HEK293 (cell line): ENCODE data around the gene UGT1A1.

ENCODE experiments used
- CTCF ChIA-PET: fragments of 350-600 bp; formaldehyde crosslinking; extraction: SDS; loops from one replicate; lab custom pipeline; 2021; ENCODE audit warnings: antibody characterized with exemption; lab: Yijun Ruan, JAX
- POLR2A ChIA-PET: fragments of 300-600 bp; formaldehyde crosslinking; extraction: SDS; loops from one replicate; lab custom pipeline; 2020; ENCODE audit warnings: antibody characterized with exemption, inconsistent platforms; lab: Yijun Ruan, JAX
- H3K27ac ChIP-seq: fragments of 200-500 bp; sonication (Bioruptor generic); 2 replicates; pipeline ENCODE4 v1.5.1; 2014; ENCODE audit warnings: low read depth, low read length, control low read depth, inconsistent platforms; ENCODE audit errors: extremely low read depth
- H3K36me3 ChIP-seq, 2 experiments: fragments of 200-500 bp in 1 of 2; sonication (Bioruptor generic) in 1 of 2; 1 replicate in 1 of 2; 2 replicates in 1 of 2; pipeline ENCODE4 v1.5.1; 2014 to 2017; ENCODE audit warnings: inconsistent platforms in 2 of 2, low read length in 2 of 2; ENCODE audit not compliant: control insufficient read depth in 2 of 2, insufficient read depth in 1 of 2
- H3K4me1 ChIP-seq: fragments of 200-500 bp; sonication (Bioruptor generic); 2 replicates; pipeline ENCODE4 v1.5.1; 2014; ENCODE audit warnings: mild to moderate bottlenecking, low read length, inconsistent platforms; ENCODE audit not compliant: control insufficient read depth, insufficient read depth
- H3K4me3 ChIP-seq: 2 replicates; pipeline ENCODE4 v1.5.1; 2011; ENCODE audit warnings: low read depth, mild to moderate bottlenecking, control low read depth, low read length, moderate library complexity
- H3K9me3 ChIP-seq: fragments of 200-500 bp; sonication (Bioruptor generic); 2 replicates; pipeline ENCODE4 v1.5.1; 2014; ENCODE audit warnings: low read depth, low read length, inconsistent platforms; ENCODE audit not compliant: control insufficient read depth, insufficient read depth
- CTCF ChIP-seq: fragments of 450-650 bp; formaldehyde crosslinking; IDR thresholded peaks from 2 replicates; pipeline ENCODE4 v1.5.1; 2016; ENCODE audit warnings: missing biosample characterization, missing genetic modification characterization
- EGR2 ChIP-seq: fragments of 450-650 bp; formaldehyde crosslinking; IDR thresholded peaks from 2 replicates; pipeline ENCODE4 v1.5.1; 2016; ENCODE audit warnings: low read depth, missing biosample characterization, missing genetic modification characterization
- GLIS1 ChIP-seq: fragments of 450-650 bp; formaldehyde crosslinking; IDR thresholded peaks from 2 replicates; pipeline ENCODE4 v1.5.1; 2016; ENCODE audit warnings: missing biosample characterization, missing genetic modification characterization
- PRDM2 ChIP-seq: fragments of 450-650 bp; formaldehyde crosslinking; IDR thresholded peaks from 2 replicates; pipeline ENCODE4 v1.5.1; 2016; ENCODE audit warnings: missing biosample characterization, missing genetic modification characterization, borderline replicate concordance
- SP7 ChIP-seq: fragments of 450-650 bp; formaldehyde crosslinking; IDR thresholded peaks from 2 replicates; pipeline ENCODE4 v1.5.1; 2016; ENCODE audit warnings: missing biosample characterization, missing genetic modification characterization
- ZBTB8A ChIP-seq: fragments of 450-650 bp; formaldehyde crosslinking; IDR thresholded peaks from 2 replicates; pipeline ENCODE4 v1.5.1; 2016; ENCODE audit warnings: missing biosample characterization, missing genetic modification characterization
- ZIC2 ChIP-seq: fragments of 450-650 bp; formaldehyde crosslinking; IDR thresholded peaks from 2 replicates; pipeline ENCODE4 v1.5.1; 2016; ENCODE audit warnings: missing biosample characterization, missing genetic modification characterization
- ZNF16 ChIP-seq: fragments of 450-650 bp; formaldehyde crosslinking; IDR thresholded peaks from 2 replicates; pipeline ENCODE4 v1.5.1; 2016; ENCODE audit warnings: low read depth, missing biosample characterization, missing genetic modification characterization
- ZNF292 ChIP-seq: fragments of 450-650 bp; formaldehyde crosslinking; IDR thresholded peaks from 2 replicates; pipeline ENCODE4 v1.5.1; 2016; ENCODE audit warnings: low read depth, missing biosample characterization, missing genetic modification characterization, borderline replicate concordance
- ZNF311 ChIP-seq: fragments of 450-650 bp; formaldehyde crosslinking; IDR thresholded peaks from 2 replicates; pipeline ENCODE4 v1.5.1; 2017; ENCODE audit warnings: missing biosample characterization, missing genetic modification characterization, borderline replicate concordance
- ZNF37A ChIP-seq: fragments of 450-650 bp; IDR thresholded peaks from 2 replicates; pipeline ENCODE4 v1.5.1; 2018; ENCODE audit warnings: missing biosample characterization, missing genetic modification characterization
- ZNF416 ChIP-seq: fragments of 450-650 bp; formaldehyde crosslinking; IDR thresholded peaks from 2 replicates; pipeline ENCODE4 v1.5.1; 2016; ENCODE audit warnings: missing biosample characterization, missing genetic modification characterization
- ZNF426 ChIP-seq: fragments of 450-650 bp; formaldehyde crosslinking; IDR thresholded peaks from 2 replicates; pipeline ENCODE4 v1.5.1; 2017; ENCODE audit warnings: missing biosample characterization, missing genetic modification characterization, mild to moderate bottlenecking, inconsistent platforms, moderate library complexity
- ZNF501 ChIP-seq: fragments of 450-650 bp; formaldehyde crosslinking; IDR thresholded peaks from 2 replicates; pipeline ENCODE4 v1.5.1; 2016; ENCODE audit warnings: missing biosample characterization, missing genetic modification characterization
- ZNF560 ChIP-seq: fragments of 450-650 bp; formaldehyde crosslinking; IDR thresholded peaks from 2 replicates; pipeline ENCODE4 v1.5.1; 2017; ENCODE audit warnings: missing biosample characterization, missing genetic modification characterization, borderline replicate concordance
- ZNF654 ChIP-seq: fragments of 450-650 bp; formaldehyde crosslinking; IDR thresholded peaks from 2 replicates; pipeline ENCODE4 v1.5.1; 2016; ENCODE audit warnings: low read depth, missing biosample characterization, missing genetic modification characterization
- ZNF658 ChIP-seq: fragments of 450-650 bp; formaldehyde crosslinking; IDR thresholded peaks from 2 replicates; pipeline ENCODE4; 2016; ENCODE audit warnings: missing biosample characterization, missing genetic modification characterization
- ZNF776 ChIP-seq: fragments of 450-650 bp; formaldehyde crosslinking; IDR thresholded peaks from 2 replicates; pipeline ENCODE4 v1.5.0; 2017; ENCODE audit warnings: missing biosample characterization, missing genetic modification characterization, borderline replicate concordance
- ZNF791 ChIP-seq: fragments of 450-650 bp; formaldehyde crosslinking; IDR thresholded peaks from 2 replicates; pipeline ENCODE4 v1.5.1; 2016; ENCODE audit warnings: missing biosample characterization, missing genetic modification characterization

UGT1A1 gene

DNA sequence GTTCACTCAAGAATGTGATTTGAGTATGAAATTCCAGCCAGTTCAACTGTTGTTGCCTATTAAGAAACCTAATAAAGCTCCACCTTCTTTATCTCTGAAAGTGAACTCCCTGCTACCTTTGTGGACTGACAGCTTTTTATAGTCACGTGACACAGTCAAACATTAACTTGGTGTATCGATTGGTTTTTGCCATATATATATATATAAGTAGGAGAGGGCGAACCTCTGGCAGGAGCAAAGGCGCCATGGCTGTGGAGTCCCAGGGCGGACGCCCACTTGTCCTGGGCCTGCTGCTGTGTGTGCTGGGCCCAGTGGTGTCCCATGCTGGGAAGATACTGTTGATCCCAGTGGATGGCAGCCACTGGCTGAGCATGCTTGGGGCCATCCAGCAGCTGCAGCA, at the start of gene UGT1A1:
Gene UGT1A1, plus strand, starts transcription at position 228 of the 400 bp plus-strand sequence. Its CDS starts 18 bp downstream, at position 246.
- ChIA-PET POLR2A (no interaction called here), CTCF (no interaction called here)
- Histone ChIP-seq H3K27ac (no peak within 1 kb of the TSS), H3K36me3 (no peaks in the 10 kb centered on the region), H3K9me3 (no peaks in the 10 kb centered on the region), H3K4me3 (no peak within 1 kb of the TSS), H3K4me1 (no peaks in the 10 kb centered on the region)
- no peak for TF ChIP-seq ZNF37A (tag by site-specific recombination)
- no peak for TF ChIP-seq ZNF311 (tag by site-specific recombination)
- TF ChIP-seq ZNF416 (tag by site-specific recombination) = no peak
- TF ChIP-seq PRDM2 (tag by site-specific recombination) = no peak
- no peak for TF ChIP-seq ZNF560 (tag by site-specific recombination)
- TF ChIP-seq ZNF292 (tag by site-specific recombination) = no peak
- no peak for TF ChIP-seq ZNF426 (tag by site-specific recombination)
- TF ChIP-seq ZNF16 (tag by site-specific recombination) = no peak
- no peak for TF ChIP-seq ZNF658 (tag by site-specific recombination)
- TF ChIP-seq ZNF776 (tag by site-specific recombination) = no peak
- no peak for TF ChIP-seq EGR2 (tag by site-specific recombination)
- no peak for TF ChIP-seq ZIC2 (tag by site-specific recombination)

DNA sequence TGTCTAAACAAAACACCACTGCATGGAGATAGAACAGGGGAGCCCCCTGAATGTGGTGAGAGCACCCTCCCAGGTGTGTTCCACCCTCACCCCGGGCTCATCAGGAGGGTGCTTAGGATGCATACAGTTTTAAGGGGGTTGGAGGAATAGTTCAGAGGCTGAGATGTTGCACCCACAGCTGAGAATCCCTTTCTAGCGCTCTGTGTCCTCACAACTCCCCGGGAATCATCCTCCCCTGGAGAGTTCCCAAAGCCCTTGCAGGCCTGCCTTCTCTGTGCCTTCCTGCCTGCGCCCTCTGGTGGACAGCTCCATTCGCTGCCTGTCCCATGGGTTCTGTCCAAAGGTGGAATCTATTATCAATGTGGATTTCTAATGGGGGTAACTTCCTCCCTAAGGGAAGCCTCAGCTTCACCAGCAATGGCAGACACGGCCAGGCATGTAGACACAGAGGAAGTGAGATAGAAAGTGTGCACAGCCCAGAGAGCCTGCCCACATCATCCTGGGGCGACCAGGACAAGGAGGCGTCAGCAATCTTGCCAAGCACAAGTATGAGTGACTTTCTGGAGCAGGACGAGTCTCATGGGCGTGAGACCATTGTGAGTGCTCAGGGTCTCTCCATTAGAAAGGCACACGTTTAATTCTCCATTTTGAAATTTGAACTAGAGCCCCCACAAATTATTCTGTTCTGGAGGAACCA, 48.6 kb upstream of the UGT1A1 start:
- ChIA-PET POLR2A (no interaction called here), CTCF (interaction anchor here (0.6 to 2.8 kb wide), 27 partner anchors 10 to 394 kb away, joined by 3 to 11 read pairs (median 4); no protein-coding TSS in a partner anchor)
- Histone ChIP-seq H3K9me3 (no peaks in the 10 kb centered on the region), H3K4me1 (no peaks in the 10 kb centered on the region), H3K27ac (no peak overlapping the region), H3K4me3 (no peak overlapping the region), H3K36me3 (no peaks in the 10 kb centered on the region)
- TF ChIP-seq ZNF654 (tag by site-specific recombination) (peak; percentile 53), ZNF791 (tag by site-specific recombination) (no peak), ZBTB8A (tag by site-specific recombination) (no peak), CTCF (peak; percentile 65), GLIS1 (tag by site-specific recombination) (peak; percentile 65), ZNF501 (no peak), SP7 (tag by site-specific recombination) (no peak)
